ENCODE measurements around the gene RGS19. TPM values are rescaled to one million over a fixed set of nuclear protein-coding genes. Genes with fewer than 3 reads are reported as not detected.

RGS19 gene
- total RNA-seq, 8 experiments from 2014 or later: 0.92 to 8.8 (median 3.3) TPM

DNA sequence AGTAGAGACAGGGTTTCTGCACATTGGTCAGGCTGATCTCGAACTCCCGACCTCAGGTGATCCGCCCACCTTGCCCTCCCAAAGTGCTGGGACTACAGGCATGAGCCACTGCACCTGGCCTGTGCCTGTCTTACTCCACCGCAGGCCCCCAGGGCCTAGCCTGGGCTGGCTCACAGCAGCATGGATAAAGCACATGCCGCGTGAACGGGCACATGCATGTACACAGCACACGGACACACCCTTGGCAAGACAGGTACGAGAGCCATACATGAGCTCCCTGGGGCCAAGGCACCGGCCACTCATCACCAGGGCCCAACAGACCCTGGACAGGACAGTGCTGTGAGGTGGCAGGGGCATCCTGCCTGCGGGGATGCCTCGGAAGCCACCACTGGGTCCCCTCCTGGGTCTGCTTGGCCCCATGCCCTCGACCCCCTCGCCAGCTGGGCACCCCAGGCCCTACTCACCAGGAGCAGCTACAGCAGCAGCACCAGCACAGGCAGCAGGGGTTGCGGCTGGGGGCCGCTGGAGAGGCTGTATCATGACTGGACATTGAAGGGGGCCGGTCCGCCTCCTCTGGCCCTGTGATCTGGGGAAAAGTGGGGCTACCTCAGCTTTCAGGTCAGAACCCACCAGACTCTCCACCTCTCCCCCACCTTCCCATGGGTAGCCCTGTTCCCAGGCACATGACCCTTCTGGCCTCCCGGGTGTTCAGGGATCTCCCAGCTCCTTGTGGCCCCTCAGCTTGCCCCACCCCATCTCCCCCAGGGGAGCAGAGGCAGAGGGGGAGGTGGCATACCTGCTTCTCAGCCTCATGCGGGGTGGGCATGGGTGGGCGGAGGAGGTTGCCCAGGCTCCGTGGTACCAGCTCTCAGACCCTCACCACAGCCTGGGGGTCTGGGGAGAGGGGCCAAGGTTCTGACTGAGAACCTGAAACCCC, 3.0 kb downstream of the RGS19 start:
- H3K4me1 ChIP-seq (replicated peaks in 1 of 2): peaks cover 10 to 11% of the 10 kb centered on the region in 2 donors
- WGBS, 10 experiments: 92 to 100% methylated on average over 1 to 2 of the region's 22 CpGs; no CpG with 5 or more reads in 8 of the 10 experiments
- no peak for ATAC-seq (replicated peaks in 6 of 8)
- H3K4me3 ChIP-seq: no peak overlapping the region
- no peak overlapping the region for H3K27ac ChIP-seq
- in situ Hi-C loops (cut with MboI; ENCODE audit: low pct_unique_long_range_greater_than_20kb in 2 of 9, low sequenced_read_pairs in 9 of 9, unreplicated experiment in 9 of 9): no loop called here

- Histone ChIP-seq H3K4me1 (replicated peaks in 1 of 2) (peaks cover 10 to 11% of the 10 kb centered on the region in 2 donors), H3K27ac (no peak overlapping the region), H3K4me3 (no peak overlapping the region)
- in situ Hi-C loops (cut with MboI; ENCODE audit: low pct_unique_long_range_greater_than_20kb in 2 of 9, low sequenced_read_pairs in 9 of 9, unreplicated experiment in 9 of 9): no loop called here
- no peak for ATAC-seq (replicated peaks in 6 of 8)
- WGBS, 10 experiments: 100% methylated on average over 1 of the region's 12 CpGs; no CpG with 5 or more reads in 9 of the 10 experiments
Observed at GRCh38 chr20:64075556-64075955, 3.8 kb downstream of the RGS19 start.

DNA sequence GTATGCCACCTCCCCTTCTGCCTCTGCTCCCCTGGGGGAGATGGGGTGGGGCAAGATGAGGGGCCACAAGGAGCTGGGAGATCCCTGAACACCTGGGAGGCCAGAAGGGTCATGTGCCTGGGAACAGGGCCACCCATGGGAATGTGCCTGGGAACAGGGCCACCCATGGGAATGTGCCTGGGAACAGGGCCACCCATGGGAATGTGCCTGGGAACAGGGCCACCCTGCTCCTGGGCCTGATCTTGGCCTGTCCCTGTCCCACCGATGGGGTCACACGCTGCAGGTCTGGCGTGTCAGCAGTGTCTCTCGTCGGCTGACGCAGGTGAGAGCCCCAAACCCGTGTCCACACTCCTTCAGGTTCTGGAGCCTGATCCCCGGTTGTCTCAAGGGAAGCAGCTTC, 4.4 kb downstream of the RGS19 start:
- WGBS, 10 experiments: 100% methylated on average over 1 to 2 of the region's 8 CpGs; no CpG with 5 or more reads in 7 of the 10 experiments
- in situ Hi-C loops (cut with MboI; ENCODE audit: low pct_unique_long_range_greater_than_20kb in 2 of 9, low sequenced_read_pairs in 9 of 9, unreplicated experiment in 9 of 9): no loop called here

GRCh38 chr20:64074184-64074789, 5.0 kb downstream of the RGS19 start:
- WGBS, 10 experiments: 93 to 95% (median 95%) methylated on average over 3 to 10 of the region's 28 CpGs; no CpG with 5 or more reads in 7 of the 10 experiments
- H3K4me1 ChIP-seq (replicated peaks in 1 of 2): peaks cover 10 to 13% of the 10 kb centered on the region in 2 donors
- H3K4me3 ChIP-seq: no peak overlapping the region
- H3K27ac ChIP-seq: no peak overlapping the region
- no peak for ATAC-seq (replicated peaks in 6 of 8)
- in situ Hi-C loops (cut with MboI; ENCODE audit: low pct_unique_long_range_greater_than_20kb in 2 of 9, low sequenced_read_pairs in 9 of 9, unreplicated experiment in 9 of 9): no loop called here

More for the DNA sequence above, 4.4 kb downstream of the RGS19 start:
- no peak for ATAC-seq (replicated peaks in 6 of 8)
- no peak overlapping the region for H3K4me3 ChIP-seq
- peaks cover 10 to 11% of the 10 kb centered on the region in 2 donors for H3K4me1 ChIP-seq (replicated peaks in 1 of 2)
- H3K27ac ChIP-seq: no peak overlapping the region

DNA sequence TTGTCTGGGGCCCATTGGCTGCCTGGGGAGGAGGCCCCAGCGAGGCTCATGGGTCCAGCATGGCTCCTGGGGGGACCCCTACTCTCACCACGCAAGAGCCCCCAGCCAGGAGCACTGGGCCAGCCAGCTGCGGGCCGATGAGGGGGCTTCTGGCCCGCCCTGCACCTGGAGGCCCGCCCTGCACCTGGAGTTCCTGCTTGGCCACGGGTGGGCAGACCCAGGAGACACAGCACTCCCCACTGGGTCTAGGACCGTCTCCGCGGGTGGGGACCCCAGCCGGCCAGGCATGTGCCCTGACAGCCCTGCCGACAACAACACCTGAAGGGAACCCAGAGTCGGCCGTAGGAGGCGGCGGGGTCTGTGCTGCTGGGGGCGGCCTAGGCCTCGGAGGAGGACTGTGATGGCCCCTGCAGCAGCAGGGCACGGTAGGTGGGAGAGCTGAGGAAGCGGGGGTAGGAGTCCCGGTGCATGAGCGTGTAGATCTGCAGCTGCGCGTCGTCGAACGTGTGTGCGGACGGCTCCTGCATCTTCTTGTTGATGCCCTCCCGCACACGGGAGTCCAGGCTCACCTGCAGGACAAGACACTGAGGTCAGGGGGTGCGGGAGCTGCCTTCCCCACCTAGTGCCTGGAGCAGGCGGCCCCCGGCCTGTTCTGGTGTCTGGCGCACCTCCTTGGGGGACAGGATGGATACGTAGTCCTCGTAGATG, 5.7 kb downstream of the RGS19 start:
- Histone ChIP-seq H3K4me3 (no peak overlapping the region), H3K4me1 (replicated peaks in 1 of 2) (peaks cover 3 to 7% of the 10 kb centered on the region in 2 donors), H3K27ac (no peak overlapping the region)
- 40 to 90% (median 84%) methylated on average over 1 to 16 of the region's 37 CpGs; no CpG with 5 or more reads in 4 of the 10 experiments for WGBS, 10 experiments
- ATAC-seq (replicated peaks in 6 of 8): no peak
- in situ Hi-C loops (cut with MboI; ENCODE audit: low pct_unique_long_range_greater_than_20kb in 2 of 9, low sequenced_read_pairs in 9 of 9, unreplicated experiment in 9 of 9): no loop called here

DNA sequence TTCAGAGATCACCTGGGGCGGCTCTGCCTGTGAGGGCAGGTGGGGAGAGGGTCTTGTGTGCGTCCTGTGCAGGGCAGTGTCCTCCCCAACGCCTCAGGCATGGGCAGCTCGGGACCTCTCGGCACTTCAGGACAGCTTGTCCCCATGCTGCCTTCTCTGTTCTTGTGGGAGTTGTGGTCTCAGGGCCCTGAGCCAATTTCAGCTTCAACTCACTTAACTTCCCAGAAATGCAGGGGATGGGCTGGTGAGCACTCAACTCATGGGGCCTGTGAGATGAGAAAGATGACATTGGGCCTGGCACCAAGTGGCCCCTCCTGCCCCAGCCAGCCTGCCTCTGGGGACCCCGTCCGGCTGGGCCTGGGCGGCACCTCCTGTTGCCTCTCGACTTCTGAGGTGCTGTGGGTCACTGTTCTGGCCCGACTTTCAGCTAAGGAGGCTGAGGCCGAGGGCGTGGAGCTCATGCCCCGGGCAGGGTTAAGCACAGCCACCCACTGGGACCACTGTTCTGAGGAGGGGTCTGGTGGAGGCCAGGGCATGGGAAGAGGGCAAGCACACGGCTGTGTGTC, 6.7 kb downstream of the RGS19 start:
- Histone ChIP-seq H3K4me3 (no peak overlapping the region), H3K4me1 (replicated peaks in 1 of 2) (peaks cover 0 to 3% of the 10 kb centered on the region in 2 donors), H3K27ac (no peak overlapping the region)
- in situ Hi-C loops (cut with MboI; ENCODE audit: low pct_unique_long_range_greater_than_20kb in 2 of 9, low sequenced_read_pairs in 9 of 9, unreplicated experiment in 9 of 9): no loop called here
- ATAC-seq (replicated peaks in 6 of 8): no peak
- WGBS, 10 experiments: 62 to 100% (median 95%) methylated on average over 1 to 4 of the region's 14 CpGs; no CpG with 5 or more reads in 5 of the 10 experiments

DNA sequence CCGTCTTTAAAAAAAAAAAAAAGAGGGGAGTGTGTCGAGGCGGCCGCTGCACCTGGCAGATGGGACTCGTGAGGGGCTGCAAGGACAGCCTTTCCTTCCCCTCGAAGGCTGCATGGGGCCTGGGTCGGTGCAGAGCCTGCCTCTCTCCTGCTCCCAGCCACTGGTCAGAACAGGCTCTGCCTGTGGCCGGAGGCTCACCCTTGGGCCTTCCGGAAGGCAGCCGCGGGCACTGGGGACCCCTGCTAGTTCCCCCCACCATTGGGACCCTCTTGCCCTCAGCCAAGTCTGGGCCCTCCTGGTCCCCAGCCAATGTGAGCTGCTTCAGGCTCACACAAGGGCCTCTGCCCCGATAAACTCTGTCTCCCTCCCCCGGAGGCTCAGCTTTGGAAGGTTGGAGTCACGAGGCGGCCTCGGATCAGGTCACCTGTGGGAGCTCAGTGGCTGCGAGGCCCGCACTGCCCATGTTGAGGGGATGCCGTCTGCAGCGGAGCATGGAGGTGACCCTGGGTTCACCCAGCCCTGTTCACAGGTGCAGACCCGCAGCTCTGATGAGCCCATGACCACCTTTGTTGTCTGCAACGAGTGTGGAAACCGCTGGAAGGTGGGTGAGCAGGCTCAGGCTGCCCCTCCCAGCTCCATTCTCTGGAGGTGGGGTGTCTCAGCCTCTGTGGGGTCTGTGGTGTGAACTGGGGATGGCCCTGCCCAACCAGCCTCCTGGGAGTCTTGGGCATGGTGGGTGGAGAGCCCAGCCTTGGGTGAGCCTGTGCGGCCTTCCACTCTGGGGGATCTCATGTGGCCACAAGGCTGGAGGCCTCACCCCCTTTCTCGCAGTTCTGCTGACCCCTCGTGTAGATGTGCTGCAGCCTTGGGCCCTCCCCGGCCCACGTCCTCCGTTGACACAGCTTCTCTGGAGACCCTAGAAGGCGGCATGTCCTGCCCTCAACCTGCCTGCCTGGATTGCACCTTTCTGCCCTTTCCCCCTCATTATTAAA, 7.7 kb downstream of the RGS19 start:
- WGBS, 10 experiments: 73 to 100% (median 96%) methylated on average over 1 to 5 of the region's 30 CpGs; no CpG with 5 or more reads in 5 of the 10 experiments
- Histone ChIP-seq H3K27ac (no peak overlapping the region), H3K4me1 (replicated peaks in 1 of 2) (peaks cover 0 to 3% of the 10 kb centered on the region in 2 donors), H3K4me3 (no peak overlapping the region)
- in situ Hi-C loops (cut with MboI; ENCODE audit: low pct_unique_long_range_greater_than_20kb in 2 of 9, low sequenced_read_pairs in 9 of 9, unreplicated experiment in 9 of 9): no loop called here
- ATAC-seq (replicated peaks in 6 of 8): no peak

DNA sequence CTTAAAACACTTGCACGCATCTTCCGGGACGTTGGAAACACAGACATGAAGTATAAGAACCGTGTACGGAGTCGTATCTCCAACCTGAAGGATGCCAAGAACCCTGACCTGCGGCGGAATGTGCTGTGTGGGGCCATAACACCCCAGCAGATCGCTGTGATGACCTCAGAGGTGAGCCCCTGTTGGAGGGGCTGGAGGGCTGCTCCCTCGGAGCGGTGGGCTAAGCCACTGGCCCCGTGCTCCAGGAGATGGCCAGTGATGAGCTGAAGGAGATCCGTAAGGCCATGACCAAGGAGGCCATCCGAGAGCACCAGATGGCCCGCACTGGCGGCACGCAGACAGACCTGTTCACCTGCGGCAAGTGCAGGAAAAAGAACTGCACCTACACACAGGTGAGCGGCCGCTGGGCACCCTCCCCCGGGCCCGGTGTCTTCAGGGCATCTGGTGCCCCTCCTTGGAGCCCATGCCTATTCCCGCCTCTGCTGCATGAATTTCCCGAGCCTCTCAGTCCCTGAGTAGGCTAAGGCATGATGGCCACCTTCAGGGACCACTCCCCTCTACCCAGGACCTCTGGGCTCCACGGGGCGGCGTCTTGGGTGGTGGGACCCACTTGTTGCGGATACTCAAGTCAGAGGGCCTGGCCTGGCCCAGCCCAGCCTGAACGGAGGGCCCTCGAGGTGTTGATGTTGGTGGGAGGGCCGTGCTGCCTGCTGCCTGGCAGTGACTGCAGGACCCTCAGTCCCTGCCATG, 8.9 kb downstream of the RGS19 start:
- Histone ChIP-seq H3K27ac (no peak overlapping the region), H3K4me3 (no peak overlapping the region), H3K4me1 (replicated peaks in 1 of 2) (peaks cover 0 to 3% of the 10 kb centered on the region in 2 donors)
- in situ Hi-C loops (cut with MboI; ENCODE audit: low pct_unique_long_range_greater_than_20kb in 2 of 9, low sequenced_read_pairs in 9 of 9, unreplicated experiment in 9 of 9): no loop called here
- ATAC-seq (replicated peaks in 6 of 8): no peak
- WGBS, 10 experiments: 82 to 100% (median 100%) methylated on average over 1 to 8 of the region's 31 CpGs; no CpG with 5 or more reads in 7 of the 10 experiments

GRCh38 chr20:64069614-64070243, 9.6 kb downstream of the RGS19 start:
- WGBS, 10 experiments: 35 to 80% methylated on average over 1 to 9 of the region's 14 CpGs; no CpG with 5 or more reads in 8 of the 10 experiments
- ATAC-seq (replicated peaks in 6 of 8): peak in 7 of 8 experiments; percentile 11 to 72 (median 25)
- peaks cover 0 to 3% of the 10 kb centered on the region in 2 donors for H3K4me1 ChIP-seq (replicated peaks in 1 of 2)
- H3K4me3 ChIP-seq: no peak overlapping the region
- in situ Hi-C loops (cut with MboI; ENCODE audit: low pct_unique_long_range_greater_than_20kb in 2 of 9, low sequenced_read_pairs in 9 of 9, unreplicated experiment in 9 of 9): no loop called here
- H3K27ac ChIP-seq: no peak overlapping the region

DNA sequence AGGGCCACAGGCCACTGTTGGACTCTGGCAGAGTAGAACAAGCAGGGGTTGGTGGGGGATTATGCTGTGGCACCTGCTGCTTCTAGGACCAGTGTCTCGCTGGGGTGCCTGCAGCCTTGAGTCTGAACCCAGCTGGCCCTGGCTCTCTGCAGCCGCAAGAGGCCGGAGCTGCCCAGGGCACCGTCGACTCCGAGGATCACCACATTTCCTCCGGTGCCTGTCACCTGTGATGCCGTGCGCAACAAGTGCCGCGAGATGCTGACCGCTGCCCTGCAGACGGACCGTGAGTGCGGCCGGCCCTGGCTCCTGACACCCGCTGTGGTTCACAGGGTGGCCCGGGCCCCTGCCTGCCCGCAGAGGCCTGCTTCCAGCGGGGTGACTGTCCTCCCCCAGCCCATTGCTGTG, 10.1 kb downstream of the RGS19 start:
- no peak overlapping the region for H3K4me3 ChIP-seq
- in situ Hi-C loops (cut with MboI; ENCODE audit: low pct_unique_long_range_greater_than_20kb in 2 of 9, low sequenced_read_pairs in 9 of 9, unreplicated experiment in 9 of 9): no loop called here
- ATAC-seq (replicated peaks in 6 of 8): no peak
- peaks cover 4 to 7% of the 10 kb centered on the region in 2 donors for H3K4me1 ChIP-seq (replicated peaks in 1 of 2)
- 80 to 100% (median 86%) methylated on average over 1 to 9 of the region's 20 CpGs; no CpG with 5 or more reads in 6 of the 10 experiments for WGBS, 10 experiments
- H3K27ac ChIP-seq: no peak overlapping the region
